ENCODE measurements around the gene PTOV1. TPM values are rescaled to one million over a fixed set of nuclear protein-coding genes. Genes with fewer than 3 reads are reported as not detected.

PTOV1 gene
- total and polyA plus RNA-seq, 2 of the 4 experiments (the other 2 are of a cell fraction), result 34.4 to 107 TPM

DNA sequence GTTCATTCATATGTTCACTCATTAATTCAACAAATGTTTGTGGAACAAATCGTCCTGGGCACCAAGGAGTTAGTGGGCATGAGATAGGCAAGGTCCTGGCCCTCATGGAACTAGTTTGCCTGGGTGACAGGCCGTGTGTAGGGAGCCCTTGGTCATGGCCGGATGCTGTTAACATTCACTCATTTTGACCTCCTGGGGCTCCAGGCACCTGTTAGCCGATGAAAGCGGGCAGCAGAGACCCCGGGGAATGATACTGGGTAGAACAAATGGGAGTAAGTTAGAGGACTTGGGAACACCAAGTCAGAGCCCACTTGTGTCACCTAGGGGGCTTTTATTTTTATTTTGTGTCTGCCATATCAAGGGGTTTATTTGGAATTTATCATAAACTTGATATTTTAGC, 26.3 kb upstream of the PTOV1 start:
- Histone ChIP-seq H3K18ac (ENCODE audit: low read depth, low read length) (no peak overlapping the region), H3K9ac (ENCODE audit: low read depth, low read length) (no peak overlapping the region), H3K9me1 (ENCODE audit: insufficient read depth, low read length) (no peaks in the 10 kb centered on the region; the same call in 1 of the 2 replicates), H2BK20ac (ENCODE audit: low read depth, low read length) (no peak overlapping the region), H2AFZ (replicated peaks; ENCODE audit: low read length, poor library complexity) (no peak overlapping the region), H3K27me3 (ENCODE audit: control insufficient read depth, insufficient read depth, low read length) (no peaks in the 10 kb centered on the region), H2BK5ac (ENCODE audit: low read depth, low read length, poor library complexity, severe bottlenecking) (no peak overlapping the region), H4K91ac (ENCODE audit: insufficient read depth, low read depth, low read length) (no peak overlapping the region), H3K27ac (ENCODE audit: insufficient read depth, low read length) (no peak overlapping the region), H3K4me2 (ENCODE audit: low read depth, low read length) (no peak overlapping the region), H3K9me3 (ENCODE audit: control insufficient read depth, insufficient read depth, low read length) (no peaks in the 10 kb centered on the region), H3K23ac (ENCODE audit: low read depth, low read length) (no peak overlapping the region), H3K4me1 (ENCODE audit: control insufficient read depth, insufficient read depth, low read length) (no peaks in the 10 kb centered on the region), H2AK5ac (ENCODE audit: low read depth, low read length) (no peak overlapping the region), H3K14ac (replicated peaks; ENCODE audit: low read depth, low read length) (no peak overlapping the region), H2BK120ac (ENCODE audit: low read depth, low read length) (no peak overlapping the region), H3K79me1 (ENCODE audit: low read depth in 1 of 2, low read length in 2 of 2) (peaks cover 15 to 69% of the 10 kb centered on the region in 2 experiments), H3K56ac (ENCODE audit: extremely low read depth, insufficient read depth, low read length) (no peak overlapping the region), H2BK15ac (ENCODE audit: low read depth, low read length) (no peak overlapping the region), H3K4ac (ENCODE audit: low read depth, low read length) (no peak overlapping the region), H3K4me3 (ENCODE audit: insufficient read depth, low read depth, low read length) (no peak overlapping the region), H4K8ac (ENCODE audit: low read depth in 2 of 2, low read length in 2 of 2) (no peak overlapping the region), H3K36me3 (ENCODE audit: control insufficient read depth, insufficient read depth, low read length) (peaks cover 34% of the 10 kb centered on the region), H4K5ac (ENCODE audit: low read depth, low read length) (no peak overlapping the region), H2AK9ac (replicated peaks; ENCODE audit: low read depth, low read length, poor library complexity) (no peak overlapping the region), H4K20me1 (ENCODE audit: insufficient read depth, low read length) (peaks cover 26% of the 10 kb centered on the region)
- in situ Hi-C loops (cut with MboI; ENCODE audit: low sequenced_read_pairs) (no loop called here), intact Hi-C loops (cut with micrococcal nuclease) (no loop called here), dilution Hi-C loops (cut with HindIII; ENCODE audit: low sequenced_read_pairs, unreplicated experiment) (no loop called here)
- ChIA-PET CTCF (no interaction called here), POLR2A (ENCODE audit: unreplicated experiment) (no interaction called here)
- TF ChIP-seq POLR2A (IDR thresholded peaks at IDR 0.05; ENCODE audit: low read depth, low read length) (no peak), NFE2L2 (IDR thresholded peaks at IDR 0.05; ENCODE audit: low read depth, low read length) (no peak), MAZ (IDR thresholded peaks at IDR 0.05; ENCODE audit: borderline replicate concordance, low read depth, low read length) (no peak), MAFK (IDR thresholded peaks at IDR 0.05; ENCODE audit: low read depth, low read length) (no peak), MXI1 (IDR thresholded peaks at IDR 0.05; ENCODE audit: borderline replicate concordance, low read depth, low read length) (no peak), BHLHE40 (IDR thresholded peaks at IDR 0.05; ENCODE audit: low read depth, low read length) (no peak), CEBPB (IDR thresholded peaks at IDR 0.05; ENCODE audit: low read depth, low read length) (no peak)
- TF ChIP-seq, protein P1, sequence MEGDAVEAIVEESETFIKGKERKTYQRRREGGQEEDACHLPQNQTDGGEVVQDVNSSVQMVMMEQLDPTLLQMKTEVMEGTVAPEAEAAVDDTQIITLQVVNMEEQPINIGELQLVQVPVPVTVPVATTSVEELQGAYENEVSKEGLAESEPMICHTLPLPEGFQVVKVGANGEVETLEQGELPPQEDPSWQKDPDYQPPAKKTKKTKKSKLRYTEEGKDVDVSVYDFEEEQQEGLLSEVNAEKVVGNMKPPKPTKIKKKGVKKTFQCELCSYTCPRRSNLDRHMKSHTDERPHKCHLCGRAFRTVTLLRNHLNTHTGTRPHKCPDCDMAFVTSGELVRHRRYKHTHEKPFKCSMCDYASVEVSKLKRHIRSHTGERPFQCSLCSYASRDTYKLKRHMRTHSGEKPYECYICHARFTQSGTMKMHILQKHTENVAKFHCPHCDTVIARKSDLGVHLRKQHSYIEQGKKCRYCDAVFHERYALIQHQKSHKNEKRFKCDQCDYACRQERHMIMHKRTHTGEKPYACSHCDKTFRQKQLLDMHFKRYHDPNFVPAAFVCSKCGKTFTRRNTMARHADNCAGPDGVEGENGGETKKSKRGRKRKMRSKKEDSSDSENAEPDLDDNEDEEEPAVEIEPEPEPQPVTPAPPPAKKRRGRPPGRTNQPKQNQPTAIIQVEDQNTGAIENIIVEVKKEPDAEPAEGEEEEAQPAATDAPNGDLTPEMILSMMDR (conservative IDR thresholded peaks at IDR 0.05; ENCODE audit: low read depth, low read length), result no peak
- no peak for ATAC-seq (ENCODE audit: low read depth)
- DNase-seq, result no peak
- BruUV-seq (replicated peaks), result no TSS peak
- 80% methylated on average over 1 of the region's 6 CpGs; no CpG with 5 or more reads in 1 of the 2 experiments for WGBS, 2 experiments (ENCODE audit: extremely low coverage in 2 of 2, insufficient read length in 1 of 2)
